ENCODE data around the gene KCNMA1.

- TF ChIP-seq POLR2A (IDR thresholded peaks at IDR 0.05), result no peak
- no peak for TF ChIP-seq CTCF (IDR thresholded peaks at IDR 0.05)
- TF ChIP-seq POLR2AphosphoS5 (IDR thresholded peaks at IDR 0.05), result no peak
Observed at GRCh38 chr10:77401683-77402082, 235.9 kb downstream of the KCNMA1 start.
